Measurements from ENCODE around the gene ZNF282.

ZNF282 gene

GRCh38 chr7:149194799-149195179 lies 557 bp upstream of the ZNF282 start:
- no peak for DNase-seq

DNA sequence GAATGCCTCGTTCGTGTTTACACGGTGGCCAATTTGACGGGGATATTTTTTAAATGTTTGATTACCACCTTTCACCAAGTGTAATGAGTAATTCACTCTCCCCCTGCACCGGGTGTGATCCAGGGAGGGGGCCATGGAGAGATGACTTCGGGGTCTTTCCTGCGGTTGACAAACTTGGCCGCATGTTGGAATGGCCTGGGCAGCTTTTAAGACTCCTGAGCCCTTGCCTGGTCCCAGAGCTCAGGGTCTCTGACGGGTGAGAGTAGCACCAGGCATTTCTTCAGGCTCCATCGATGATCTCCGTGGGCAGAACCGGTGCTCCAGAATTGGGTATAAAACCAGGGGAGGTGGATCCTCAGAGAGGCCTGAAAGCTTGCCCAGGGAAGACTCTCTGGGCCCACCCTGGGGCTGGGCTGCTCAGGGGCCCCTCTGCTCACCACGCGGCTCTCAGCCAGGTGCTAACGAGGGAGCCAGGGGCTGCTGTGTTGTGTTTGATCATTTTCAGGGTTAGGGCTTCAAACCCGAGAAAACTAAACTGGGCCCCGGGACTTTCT lies 882 bp downstream of the ZNF282 start:
- peak; percentile 12 for DNase-seq

- no peak for DNase-seq
Observed at GRCh38 chr7:149196705-149197171, 1.4 kb downstream of the ZNF282 start.

DNA sequence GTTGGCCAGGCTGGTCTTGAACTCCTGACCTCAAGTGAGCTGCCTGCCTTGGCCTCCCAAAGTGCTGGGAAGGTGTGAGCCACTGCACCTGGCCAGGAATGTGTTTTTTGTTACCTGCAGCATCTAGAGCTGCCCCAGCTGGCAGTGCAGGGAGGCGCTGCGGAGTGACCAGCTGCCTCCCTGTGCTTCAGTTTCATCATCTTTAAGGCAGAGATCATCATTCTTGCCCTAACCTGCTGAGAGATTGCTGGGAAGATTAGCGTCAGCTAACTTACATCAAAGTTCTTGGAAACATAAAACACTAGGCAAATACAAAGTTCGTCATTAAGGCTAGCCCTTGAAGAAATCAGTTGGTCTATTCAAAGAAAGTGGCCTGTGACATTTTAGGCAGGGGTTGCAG lies 2.3 kb downstream of the ZNF282 start:
- no peak for DNase-seq

DNA sequence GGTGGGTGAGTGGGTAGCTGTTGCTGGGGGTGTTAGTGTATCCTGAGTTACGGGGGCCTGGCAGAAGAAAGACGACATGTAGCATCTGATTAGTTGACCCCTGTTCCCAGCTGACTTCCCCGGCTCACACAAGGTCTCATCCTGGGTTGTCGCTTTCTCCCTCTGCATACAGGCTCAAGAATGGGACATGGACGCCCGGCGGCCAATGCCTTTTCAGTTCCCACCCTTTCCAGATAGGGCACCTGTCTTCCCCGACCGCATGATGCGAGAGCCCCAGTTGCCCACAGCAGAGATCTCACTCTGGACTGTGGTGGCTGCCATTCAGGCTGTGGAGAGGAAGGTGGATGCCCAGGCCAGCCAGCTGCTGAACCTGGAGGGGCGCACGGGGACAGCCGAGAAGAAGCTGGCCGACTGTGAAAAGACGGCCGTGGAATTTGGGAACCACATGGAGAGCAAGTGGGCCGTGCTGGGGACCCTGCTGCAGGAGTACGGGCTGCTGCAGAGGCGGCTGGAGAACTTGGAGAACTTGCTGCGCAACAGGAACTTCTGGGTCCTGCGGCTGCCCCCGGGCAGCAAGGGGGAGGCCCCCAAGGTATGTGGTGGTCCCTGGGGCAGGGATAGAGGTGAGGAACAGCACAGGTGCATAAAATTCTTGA lies 2.9 kb downstream of the ZNF282 start:
- no peak for DNase-seq

GRCh38 chr7:149199234-149199995 lies 4.1 kb downstream of the ZNF282 start:
- no peak for DNase-seq

GRCh38 chr7:149202831-149203231 lies 7.5 kb downstream of the ZNF282 start:
- no peak for DNase-seq

DNA sequence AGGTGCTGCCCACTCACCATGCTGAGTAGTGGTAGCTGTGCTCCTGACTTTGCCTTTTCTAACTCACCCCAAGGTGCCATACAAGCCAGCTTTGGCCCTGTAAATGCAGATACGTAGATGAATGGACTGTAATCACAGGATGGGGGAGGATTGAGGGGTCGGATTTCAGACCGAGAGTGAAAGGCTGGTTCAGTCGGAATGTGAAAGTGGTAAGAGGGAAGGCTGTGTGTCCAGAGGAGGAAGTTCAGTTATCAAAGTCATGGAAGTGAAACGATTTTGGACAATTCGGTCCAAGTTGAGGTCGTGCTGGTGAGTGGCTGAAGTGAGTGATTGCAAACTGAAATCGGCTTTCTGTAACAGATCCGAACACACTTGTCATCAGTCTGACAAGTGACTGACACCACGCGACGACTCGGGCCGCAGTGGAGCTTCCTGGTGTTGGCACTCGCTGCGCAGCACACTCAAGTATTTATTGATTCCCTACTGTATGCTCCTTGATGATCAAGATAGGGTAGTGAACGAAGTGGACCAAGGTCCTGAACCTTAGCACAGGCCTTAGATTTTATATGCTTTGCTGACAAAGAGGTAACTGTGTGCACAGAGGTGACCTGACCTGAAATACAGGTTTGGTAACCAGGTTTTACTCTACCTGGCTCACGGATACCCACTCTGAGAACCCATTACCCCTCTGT lies 10.5 kb downstream of the ZNF282 start:
- DNase-seq: no peak

- no peak for DNase-seq
Observed at GRCh38 chr7:149207324-149208035, 12.1 kb downstream of the ZNF282 start.

DNA sequence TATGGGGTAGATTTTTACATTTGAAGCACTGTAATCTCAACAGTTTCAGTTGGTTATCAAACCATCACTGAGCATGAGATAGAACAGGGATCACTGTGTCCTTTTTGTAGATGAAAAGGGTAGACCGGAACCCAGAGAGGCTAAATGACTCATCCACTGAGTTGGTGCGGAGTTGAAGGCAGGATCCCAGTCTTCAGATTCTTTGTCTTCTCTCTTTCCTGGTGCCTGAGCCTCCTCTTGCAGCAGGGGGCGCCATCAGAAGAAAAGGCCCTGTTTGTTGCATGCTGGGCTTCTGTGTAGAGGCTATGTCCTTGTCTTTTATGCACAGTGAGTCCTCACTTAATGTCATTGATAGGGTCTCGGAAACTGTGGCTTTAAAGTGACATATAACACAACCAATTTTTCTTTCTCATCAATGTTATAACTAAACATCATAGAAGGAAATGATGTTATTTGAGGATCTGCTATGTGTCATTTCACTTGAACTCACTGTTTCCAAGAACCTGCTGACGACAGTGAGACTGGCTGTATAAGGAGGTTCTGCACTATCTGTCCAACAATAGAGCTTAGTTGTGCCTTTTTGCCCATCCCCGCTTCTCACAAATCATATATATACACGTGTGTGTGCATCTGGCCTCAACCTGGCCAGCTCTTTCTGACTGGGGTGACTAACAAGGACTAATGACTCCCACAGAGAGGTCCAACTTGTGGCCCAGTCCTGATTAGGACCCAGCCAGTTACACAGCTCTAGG lies 14.3 kb downstream of the ZNF282 start:
- DNase-seq: peak; percentile 46

- DNase-seq: no peak
Observed at GRCh38 chr7:149210551-149210950, 15.2 kb downstream of the ZNF282 start.

DNA sequence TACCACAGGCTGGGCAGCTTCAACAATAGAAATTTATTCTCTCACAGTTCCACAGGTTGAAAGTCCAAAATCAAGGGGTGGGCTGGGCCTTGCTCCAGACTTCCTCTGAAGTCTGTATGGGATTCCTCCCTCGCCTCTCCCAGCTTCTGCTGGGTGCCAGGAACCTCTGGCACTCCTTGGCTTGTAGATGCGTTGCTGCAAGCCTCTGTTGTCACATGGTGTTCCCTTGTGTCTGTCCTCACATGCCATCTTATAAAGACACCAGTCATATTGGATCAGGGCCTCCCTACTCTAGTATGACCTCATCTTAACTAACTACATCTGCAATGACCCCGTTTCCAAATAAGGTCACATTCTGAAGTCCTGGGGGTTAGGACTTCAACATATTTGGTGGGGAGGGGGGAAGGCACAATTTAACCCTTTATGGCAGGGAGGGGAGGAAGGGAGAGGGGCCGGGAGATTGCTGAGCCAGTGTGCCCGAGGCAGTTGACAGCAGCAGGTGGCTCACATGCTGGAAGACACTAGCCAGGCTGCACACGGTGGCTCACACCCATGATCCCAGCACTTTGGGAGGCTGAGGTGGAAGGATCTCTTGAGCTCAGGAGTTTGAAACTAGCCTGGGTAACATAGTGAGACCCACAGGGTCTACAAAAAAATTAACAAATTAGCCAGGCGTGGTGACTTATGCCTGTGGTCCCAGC lies 18.8 kb downstream of the ZNF282 start:
- DNase-seq: no peak

- DNase-seq: no peak
Observed at GRCh38 chr7:149216402-149216801, 21.1 kb downstream of the ZNF282 start.

GRCh38 chr7:149217570-149217969 lies 22.2 kb downstream of the ZNF282 start:
- DNase-seq: no peak

GRCh38 chr7:149218469-149219420 lies 23.4 kb downstream of the ZNF282 start:
- no peak for DNase-seq

GRCh38 chr7:149220534-149220933 lies 25.2 kb downstream of the ZNF282 start:
- no peak for DNase-seq

DNA sequence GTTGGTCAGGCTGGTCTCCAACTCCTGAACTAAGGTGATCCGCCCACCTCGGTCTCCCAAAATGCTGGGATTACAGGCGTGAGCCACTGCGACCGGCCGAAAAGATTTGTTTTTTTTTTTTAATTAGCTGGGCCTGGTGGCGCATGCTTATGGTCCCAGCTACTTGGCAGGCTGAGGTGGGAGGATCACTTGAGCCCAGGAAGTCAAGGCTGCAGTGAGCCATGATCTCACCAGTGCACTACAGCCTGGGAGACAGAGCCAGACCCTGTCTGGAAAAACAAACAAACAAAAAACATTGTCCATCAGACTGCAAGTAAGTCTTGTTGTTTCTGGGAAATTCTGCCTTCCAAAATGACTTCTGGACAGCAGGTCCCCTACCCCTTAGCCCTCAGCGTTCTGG lies 27.8 kb downstream of the ZNF282 start:
- DNase-seq: no peak

DNA sequence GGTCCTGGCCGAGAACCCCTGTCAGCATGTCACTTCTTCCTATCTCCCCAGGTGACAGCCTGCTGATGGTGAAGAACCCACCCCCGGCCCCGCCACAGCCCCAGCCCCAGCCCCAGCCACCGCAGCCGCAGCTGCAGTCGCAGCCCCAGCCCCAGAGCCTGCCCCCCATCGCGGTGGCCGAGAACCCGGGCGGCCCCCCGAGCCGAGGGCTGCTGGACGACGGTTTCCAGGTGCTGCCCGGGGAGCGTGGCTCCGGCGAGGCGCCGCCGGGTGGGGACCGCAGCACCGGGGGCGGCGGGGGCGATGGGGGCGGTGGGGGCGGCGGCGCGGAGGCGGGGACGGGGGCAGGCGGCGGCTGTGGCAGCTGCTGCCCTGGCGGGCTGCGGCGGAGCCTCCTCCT lies 28.4 kb downstream of the ZNF282 start:
- no peak for DNase-seq

DNA sequence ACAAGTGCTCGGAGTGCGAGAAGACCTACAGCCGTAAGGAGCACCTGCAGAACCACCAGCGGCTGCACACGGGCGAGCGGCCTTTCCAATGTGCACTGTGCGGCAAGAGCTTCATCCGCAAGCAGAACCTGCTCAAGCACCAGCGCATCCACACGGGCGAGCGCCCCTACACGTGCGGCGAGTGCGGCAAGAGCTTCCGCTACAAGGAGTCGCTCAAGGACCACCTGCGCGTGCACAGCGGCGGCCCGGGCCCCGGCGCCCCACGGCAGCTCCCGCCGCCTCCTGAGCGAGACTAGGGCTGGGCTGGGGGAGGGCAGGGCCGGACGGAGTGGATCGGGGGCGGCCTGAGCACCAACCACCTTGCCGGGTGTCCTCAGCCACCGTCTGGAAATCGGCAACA lies 29.0 kb downstream of the ZNF282 start:
- no peak for DNase-seq

GRCh38 chr7:149225106-149225505 lies 29.8 kb downstream of the ZNF282 start:
- no peak for DNase-seq
